ENCODE measurements around the gene EHMT2.
"Not testable (repeated sequence)": the region's sequence is repeated elsewhere in the genome, so short reads cannot be mapped to it uniquely, and the experiment has no call there.

Gene EHMT2

GRCh38 chr6:31897612-31898382, at the start of gene EHMT2:
Gene EHMT2 (minus strand): TSS chr6:31897698. CDS start chr6:31897677, 21 bp downstream.
- DNase-seq: no peak

DNA sequence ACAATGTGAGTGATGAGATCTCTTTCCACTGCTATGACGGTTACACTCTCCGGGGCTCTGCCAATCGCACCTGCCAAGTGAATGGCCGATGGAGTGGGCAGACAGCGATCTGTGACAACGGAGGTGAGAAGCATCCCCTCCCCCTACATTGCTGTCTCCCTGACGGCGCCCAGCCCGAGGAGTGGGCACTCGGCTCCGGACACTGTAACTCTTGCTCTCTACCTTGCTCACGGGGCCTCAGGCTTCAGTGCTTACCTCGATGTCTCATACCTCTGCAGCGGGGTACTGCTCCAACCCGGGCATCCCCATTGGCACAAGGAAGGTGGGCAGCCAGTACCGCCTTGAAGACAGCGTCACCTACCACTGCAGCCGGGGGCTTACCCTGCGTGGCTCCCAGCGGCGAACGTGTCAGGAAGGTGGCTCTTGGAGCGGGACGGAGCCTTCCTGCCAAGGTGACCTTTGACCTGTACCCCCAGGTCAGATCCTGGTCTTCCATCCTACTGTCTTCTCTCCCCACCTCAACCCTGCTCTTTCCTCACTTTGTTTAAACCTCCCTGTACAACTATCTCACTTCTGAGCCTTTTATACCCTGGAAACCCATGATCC, 49.7 kb upstream of the EHMT2 start:
- no peak for DNase-seq

DNA sequence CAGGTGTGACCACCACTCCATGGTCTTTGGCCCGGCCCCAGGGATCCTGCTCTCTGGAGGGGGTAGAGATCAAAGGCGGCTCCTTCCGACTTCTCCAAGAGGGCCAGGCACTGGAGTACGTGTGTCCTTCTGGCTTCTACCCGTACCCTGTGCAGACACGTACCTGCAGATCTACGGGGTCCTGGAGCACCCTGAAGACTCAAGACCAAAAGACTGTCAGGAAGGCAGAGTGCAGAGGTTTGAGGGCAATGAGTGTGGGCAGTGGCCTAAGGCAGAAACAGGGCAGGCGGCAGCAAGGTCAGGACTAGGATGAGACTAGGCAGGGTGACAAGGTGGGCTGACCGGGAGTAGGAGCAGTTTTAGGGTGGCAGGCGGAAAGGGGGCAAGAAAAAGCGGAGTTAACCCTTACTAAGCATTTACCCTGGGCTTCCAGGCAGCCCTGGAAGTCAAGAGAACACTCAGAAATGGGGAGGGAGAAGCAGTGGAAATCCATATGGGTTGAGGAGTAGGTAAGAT, 48.9 kb upstream of the EHMT2 start:
- DNase-seq: no peak

- DNase-seq: no peak
These were observed 48.2 kb upstream of the EHMT2 start, which contains the start of gene CFB for GRCh38 chr6:31945507-31946369. Gene CFB (plus strand): TSS chr6:31946095. CDS start chr6:31946222, 127 bp downstream.

DNA sequence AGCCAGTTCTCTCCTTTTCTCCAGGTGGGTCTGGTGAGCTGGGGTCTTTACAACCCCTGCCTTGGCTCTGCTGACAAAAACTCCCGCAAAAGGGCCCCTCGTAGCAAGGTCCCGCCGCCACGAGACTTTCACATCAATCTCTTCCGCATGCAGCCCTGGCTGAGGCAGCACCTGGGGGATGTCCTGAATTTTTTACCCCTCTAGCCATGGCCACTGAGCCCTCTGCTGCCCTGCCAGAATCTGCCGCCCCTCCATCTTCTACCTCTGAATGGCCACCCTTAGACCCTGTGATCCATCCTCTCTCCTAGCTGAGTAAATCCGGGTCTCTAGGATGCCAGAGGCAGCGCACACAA, 47.6 kb upstream of the EHMT2 start:
- DNase-seq: no peak

DNA sequence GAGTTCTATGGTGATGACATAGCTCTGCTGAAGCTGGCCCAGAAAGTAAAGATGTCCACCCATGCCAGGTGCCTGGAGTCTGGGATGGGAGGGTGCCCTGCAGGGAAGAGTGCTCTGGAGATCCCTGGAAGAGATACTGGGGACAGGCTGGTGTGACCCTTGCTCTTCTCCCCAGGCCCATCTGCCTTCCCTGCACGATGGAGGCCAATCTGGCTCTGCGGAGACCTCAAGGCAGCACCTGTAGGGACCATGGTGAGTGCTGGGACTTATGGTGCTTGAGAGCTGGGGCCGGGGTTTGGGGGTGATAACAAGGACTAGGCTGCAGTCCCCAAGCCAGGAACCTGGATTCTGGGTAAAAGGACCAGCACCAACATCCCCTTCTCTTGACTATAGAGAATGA, 46.2 kb upstream of the EHMT2 start:
- no peak for DNase-seq

GRCh38 chr6:31940256-31940664, 42.8 kb upstream of the EHMT2 start:
- no peak for DNase-seq

GRCh38 chr6:31935823-31936222, 38.3 kb upstream of the EHMT2 start:
- no peak for DNase-seq

DNA sequence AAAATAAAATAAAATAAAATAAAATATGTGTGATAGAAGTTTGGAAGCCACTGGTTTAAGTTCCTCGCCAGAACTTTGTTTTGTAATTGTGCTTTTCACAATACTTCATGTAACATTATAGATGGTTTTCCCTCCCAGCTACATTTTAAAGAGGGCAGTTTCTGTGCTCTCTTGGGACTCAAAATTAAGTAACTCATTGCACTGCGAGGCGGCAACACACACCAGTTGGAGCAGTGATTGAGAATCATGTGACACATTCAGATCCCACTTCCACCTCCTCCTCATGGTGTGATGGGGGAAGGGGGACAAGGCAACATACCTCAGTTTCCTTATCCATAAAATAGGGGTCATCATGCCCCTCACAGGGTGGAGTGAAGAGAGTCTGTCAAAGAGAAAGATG, 37.5 kb upstream of the EHMT2 start:
- DNase-seq: no peak

- DNase-seq: no peak
These were observed 36.0 kb upstream of the EHMT2 start for GRCh38 chr6:31933537-31933936.

GRCh38 chr6:31932137-31932536, 34.6 kb upstream of the EHMT2 start:
- DNase-seq: not testable (repeated sequence)

DNA sequence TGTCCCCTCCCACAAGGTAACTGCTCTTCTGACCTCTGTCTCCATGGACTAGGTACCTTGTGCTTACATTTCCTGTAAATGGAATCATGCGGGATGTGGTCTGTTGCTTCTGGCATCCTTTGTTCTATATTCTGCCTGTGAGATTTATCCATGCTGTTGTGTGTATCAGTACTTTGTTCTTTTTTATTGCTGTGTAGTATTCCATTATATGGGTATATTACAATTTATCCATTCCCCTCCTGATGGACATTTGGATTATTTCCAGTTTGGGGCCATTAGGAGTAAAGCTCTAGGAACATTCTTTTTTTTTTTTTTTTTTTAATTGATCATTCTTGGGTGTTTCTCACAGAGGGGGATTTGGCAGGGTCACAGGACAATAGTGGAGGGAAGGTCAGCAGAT, 33.5 kb upstream of the EHMT2 start:
- DNase-seq: no peak

GRCh38 chr6:31928672-31928939, 31.1 kb upstream of the EHMT2 start:
- no peak for DNase-seq

DNA sequence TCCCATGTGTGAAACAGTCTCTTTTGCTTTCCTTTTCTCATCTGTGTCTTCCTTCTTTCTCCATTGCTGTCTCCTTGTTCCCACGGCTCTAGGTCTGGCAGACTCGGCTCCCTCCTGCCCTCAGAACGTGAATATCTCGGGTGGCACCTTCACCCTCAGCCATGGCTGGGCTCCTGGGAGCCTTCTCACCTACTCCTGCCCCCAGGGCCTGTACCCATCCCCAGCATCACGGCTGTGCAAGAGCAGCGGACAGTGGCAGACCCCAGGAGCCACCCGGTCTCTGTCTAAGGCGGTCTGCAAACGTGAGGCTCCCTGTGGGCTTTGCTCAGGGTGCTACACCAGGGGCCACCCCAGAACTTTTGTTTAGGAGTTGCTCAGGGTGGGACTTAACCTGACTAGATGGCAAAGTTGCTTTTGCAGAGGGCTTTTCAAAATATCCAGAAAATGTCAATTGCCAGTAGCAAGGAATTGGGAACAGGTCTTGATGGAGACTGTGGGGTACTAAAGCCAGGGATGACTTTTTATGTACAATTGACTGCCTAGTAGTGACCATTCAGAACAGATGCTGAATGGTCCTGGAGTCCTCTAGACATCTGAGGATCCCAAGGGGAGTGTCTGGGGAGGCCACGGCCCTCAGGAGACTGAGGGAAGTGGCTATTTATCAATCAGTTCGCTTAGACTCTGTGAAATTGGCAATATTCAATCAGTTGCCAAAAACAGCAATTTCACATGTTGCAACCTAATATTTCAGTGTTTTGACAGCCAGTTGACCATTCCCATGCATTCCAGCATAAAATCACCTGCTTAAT, 30.6 kb upstream of the EHMT2 start:
- DNase-seq: no peak

GRCh38 chr6:31927242-31927862, 29.9 kb upstream of the EHMT2 start, which contains the start of gene C2:
Gene C2 (plus strand): TSS chr6:31927717. CDS start chr6:31927753, 36 bp downstream.
- no peak for DNase-seq

DNA sequence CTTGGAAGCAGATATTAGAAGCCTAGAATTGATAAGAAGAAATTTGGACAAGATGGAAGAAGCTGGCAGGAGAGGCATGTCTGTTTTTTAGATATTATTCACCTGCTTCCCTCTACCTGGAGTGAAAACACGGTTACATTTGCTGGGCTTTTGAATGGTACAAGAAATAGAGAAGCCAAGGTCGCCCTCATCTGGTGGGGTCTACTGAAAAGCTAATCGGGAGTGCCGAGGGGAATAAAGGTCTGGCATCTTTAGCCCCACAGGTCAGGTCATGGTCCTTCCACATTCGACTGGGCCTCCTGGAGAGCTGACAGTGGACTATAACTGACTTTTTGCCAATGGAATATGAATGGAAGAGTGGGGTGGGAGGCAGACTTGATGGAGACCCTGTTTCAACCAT, 25.4 kb upstream of the EHMT2 start:
- DNase-seq: no peak

DNA sequence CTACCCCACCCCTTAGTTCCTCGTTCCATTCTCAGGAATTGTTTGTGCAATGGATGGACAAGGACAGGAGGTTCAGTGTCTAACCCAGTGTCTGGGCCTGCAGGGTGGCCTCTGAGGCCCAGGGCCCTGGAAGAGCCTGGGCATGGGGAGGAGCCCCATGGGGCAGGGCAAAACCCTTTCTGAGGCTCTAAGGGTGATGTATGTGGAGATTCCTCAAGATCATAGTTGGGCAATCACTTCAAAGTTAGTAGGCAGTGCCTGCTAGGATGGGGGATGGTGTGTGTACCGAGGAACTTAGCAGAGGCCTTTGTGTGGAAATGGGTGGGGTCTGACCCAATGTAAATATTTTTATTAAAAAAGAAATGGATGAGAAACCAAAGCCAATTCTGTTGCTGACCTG, 23.3 kb upstream of the EHMT2 start:
- DNase-seq: no peak

GRCh38 chr6:31919624-31920303, 22.3 kb upstream of the EHMT2 start:
- DNase-seq: no peak

- no peak for DNase-seq
These were observed 20.7 kb upstream of the EHMT2 start for GRCh38 chr6:31918069-31918720.

DNA sequence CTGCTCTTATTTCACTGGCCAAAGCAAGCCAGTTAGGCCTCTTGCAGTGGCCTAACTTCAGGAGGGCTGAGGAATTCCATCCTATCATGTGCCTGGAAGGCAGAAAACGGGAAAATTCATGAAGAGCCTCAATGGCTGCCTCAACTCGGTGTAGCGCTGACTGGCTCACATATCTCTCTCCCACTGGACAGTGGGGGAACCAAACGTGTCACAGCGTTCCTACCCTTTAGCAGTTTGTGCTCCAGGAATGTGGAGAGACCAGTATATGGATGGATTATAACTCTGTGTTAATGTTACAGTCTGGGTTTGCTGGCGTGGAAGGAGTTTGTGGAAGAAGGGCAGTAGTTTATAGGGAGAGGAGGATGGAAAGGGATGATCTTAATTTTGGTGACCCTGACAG, 18.3 kb upstream of the EHMT2 start:
- DNase-seq: no peak

DNA sequence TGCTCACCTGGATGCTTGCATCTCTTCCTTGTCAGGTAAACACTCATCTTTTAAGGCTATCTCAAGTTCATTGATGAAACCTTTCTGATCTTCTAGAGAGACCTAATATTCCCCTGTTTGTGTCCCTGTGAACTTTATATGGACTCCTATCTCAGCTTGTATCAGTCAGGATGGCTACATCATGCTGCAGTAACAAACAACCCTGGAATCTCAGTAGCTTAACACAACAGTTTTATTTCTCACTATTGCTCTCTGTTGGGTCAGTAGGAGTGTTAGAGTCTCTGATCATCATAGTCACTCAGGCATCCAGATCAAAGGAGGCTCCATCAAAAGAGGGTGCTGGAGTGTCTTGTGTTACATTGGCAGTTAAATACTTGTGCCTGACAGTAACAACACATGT, 17.9 kb upstream of the EHMT2 start:
- no peak for DNase-seq

Measured in cortex of kidney (tissue), 1 donor.